IPS DF 6.9 (cell line): Measurements from ENCODE around the gene RANBP10.

ENCODE experiments used
- DNase-seq: peaks from one replicate; pipeline ENCODE4 v3.0.0-alpha.2; 2013; ENCODE audit warnings: low read depth, low spot score
- H3K27ac ChIP-seq: one replicate; pipeline ENCODE4 v1.5.1; 2013; ENCODE audit warnings: low read length, control low read depth
- H3K27me3 ChIP-seq: 2 replicates; pipeline ENCODE4 v1.6.1; 2013; ENCODE audit warnings: mild to moderate bottlenecking, low read length; ENCODE audit not compliant: control insufficient read depth, insufficient read depth
- H3K36me3 ChIP-seq: 2 replicates; pipeline ENCODE4 v1.6.1; 2013; ENCODE audit warnings: low read length; ENCODE audit not compliant: control insufficient read depth, insufficient read depth
- H3K4me1 ChIP-seq: 2 replicates; pipeline ENCODE4 v1.6.1; 2013; ENCODE audit warnings: low read length; ENCODE audit not compliant: control insufficient read depth, insufficient read depth
- H3K4me3 ChIP-seq: 2 replicates; pipeline ENCODE4 v1.5.1; 2013; ENCODE audit warnings: mild to moderate bottlenecking, low read length
- H3K9me3 ChIP-seq: 2 replicates; pipeline ENCODE4 v1.6.1; 2013; ENCODE audit warnings: low read length, inconsistent platforms; ENCODE audit not compliant: control insufficient read depth, insufficient read depth
- WGBS: extraction: QIAGEN DNeasy Blood & Tissue Kit; methylation state at CpG from one replicate; pipeline ENCODE4 v1.1.7; 2013; ENCODE audit warnings: mixed read lengths, missing lambda C conversion rate; ENCODE audit not compliant: insufficient read length, insufficient coverage; 5-methylcytosine and 5-hydroxymethylcytosine counted together

The RANBP10 gene

DNA sequence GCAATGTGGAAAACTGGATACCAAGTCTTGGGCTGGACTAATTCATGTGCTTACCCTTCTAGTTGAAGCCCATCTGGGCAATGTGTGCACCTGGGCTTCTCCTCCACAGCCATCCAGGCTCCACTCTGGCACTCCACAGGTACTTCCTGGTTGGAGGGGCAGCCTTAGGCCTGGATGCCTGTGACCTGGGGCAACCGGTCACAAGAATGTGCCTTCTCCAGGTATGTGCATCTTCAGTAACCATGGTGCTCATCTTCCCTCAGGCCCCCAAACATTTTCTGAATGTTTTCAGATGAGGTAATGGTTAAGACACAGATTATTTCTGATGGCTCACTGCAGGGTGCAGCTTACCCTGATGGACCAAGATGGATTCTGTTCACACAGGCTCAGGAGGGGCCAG, 128.6 kb downstream of the RANBP10 start:
- Histone ChIP-seq H3K9me3 (no peaks in the 10 kb centered on the region), H3K27me3 (no peaks in the 10 kb centered on the region; the same call in 1 of the 2 replicates), H3K4me1 (no peaks in the 10 kb centered on the region), H3K36me3 (no peaks in the 10 kb centered on the region), H3K27ac (no peak overlapping the region), H3K4me3 (no peak overlapping the region)
- no CpG with 5 or more reads among the region's 1 CpG for WGBS
- DNase-seq, result no peak

DNA sequence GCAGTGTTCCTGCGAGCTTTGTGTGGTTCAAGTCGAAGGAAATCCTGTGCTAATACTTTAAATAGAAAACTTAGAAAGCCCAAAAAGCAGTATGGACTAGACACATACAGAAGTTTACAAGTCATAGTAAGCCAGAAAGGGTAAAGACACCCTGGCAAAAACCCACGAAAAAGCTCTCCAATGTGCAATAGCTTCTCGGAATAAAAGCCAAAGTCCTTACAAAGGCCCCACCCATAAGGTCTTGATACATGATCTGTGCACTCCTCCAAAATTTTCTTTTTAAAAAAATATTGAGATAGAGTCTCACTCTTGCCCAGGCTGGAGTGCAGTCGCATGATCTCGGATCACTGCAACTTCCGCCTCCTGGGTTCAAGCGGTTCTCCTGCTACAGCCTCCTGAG, 129.4 kb downstream of the RANBP10 start:
- Histone ChIP-seq H3K27ac (no peak overlapping the region), H3K36me3 (no peaks in the 10 kb centered on the region), H3K27me3 (no peaks in the 10 kb centered on the region; the same call in 1 of the 2 replicates), H3K9me3 (no peaks in the 10 kb centered on the region), H3K4me1 (no peaks in the 10 kb centered on the region), H3K4me3 (no peak overlapping the region)
- no CpG with 5 or more reads among the region's 8 CpGs for WGBS
- no peak for DNase-seq

DNA sequence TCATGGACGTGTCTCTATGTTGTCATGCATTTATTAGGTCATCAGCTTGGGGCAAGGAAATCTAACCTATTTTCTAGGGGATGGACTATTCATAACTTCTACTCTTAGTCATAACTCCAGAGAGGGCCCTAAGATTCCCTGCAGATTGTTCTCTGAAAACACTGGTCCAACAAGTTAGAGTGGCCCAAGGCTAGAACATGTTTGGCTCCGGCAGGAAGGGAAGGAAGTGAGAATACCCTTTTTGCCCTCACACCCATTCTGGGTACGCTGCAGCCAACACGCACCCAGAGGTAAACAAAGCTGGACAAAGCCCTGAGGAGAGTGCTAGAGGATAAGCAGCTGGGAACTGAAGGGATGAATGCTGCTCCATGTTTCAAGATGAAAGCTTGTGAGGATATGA, 129.8 kb downstream of the RANBP10 start:
- Histone ChIP-seq H3K27ac (no peak overlapping the region), H3K9me3 (no peaks in the 10 kb centered on the region), H3K4me1 (no peaks in the 10 kb centered on the region), H3K4me3 (no peak overlapping the region), H3K27me3 (no peaks in the 10 kb centered on the region), H3K36me3 (no peaks in the 10 kb centered on the region)
- WGBS, result no CpG with 5 or more reads among the region's 4 CpGs
- DNase-seq, result no peak

GRCh38 chr16:67675999-67676398, 130.4 kb downstream of the RANBP10 start:
- WGBS, result no CpG with 5 or more reads among the region's 7 CpGs
- Histone ChIP-seq H3K27me3 (no peaks in the 10 kb centered on the region), H3K9me3 (no peaks in the 10 kb centered on the region), H3K4me3 (no peak overlapping the region), H3K27ac (no peak overlapping the region), H3K4me1 (no peaks in the 10 kb centered on the region), H3K36me3 (no peaks in the 10 kb centered on the region)
- DNase-seq, result no peak

- H3K9me3 ChIP-seq, result no peaks in the 10 kb centered on the region
- H3K4me3 ChIP-seq, result no peak overlapping the region
- no peaks in the 10 kb centered on the region for H3K4me1 ChIP-seq
- WGBS, result no CpG with 5 or more reads among the region's 17 CpGs
- H3K27ac ChIP-seq, result no peak overlapping the region
- H3K27me3 ChIP-seq, result no peaks in the 10 kb centered on the region
- no peak for DNase-seq
- H3K36me3 ChIP-seq, result no peaks in the 10 kb centered on the region
These were observed 130.8 kb downstream of the RANBP10 start for GRCh38 chr16:67675579-67675935.

DNA sequence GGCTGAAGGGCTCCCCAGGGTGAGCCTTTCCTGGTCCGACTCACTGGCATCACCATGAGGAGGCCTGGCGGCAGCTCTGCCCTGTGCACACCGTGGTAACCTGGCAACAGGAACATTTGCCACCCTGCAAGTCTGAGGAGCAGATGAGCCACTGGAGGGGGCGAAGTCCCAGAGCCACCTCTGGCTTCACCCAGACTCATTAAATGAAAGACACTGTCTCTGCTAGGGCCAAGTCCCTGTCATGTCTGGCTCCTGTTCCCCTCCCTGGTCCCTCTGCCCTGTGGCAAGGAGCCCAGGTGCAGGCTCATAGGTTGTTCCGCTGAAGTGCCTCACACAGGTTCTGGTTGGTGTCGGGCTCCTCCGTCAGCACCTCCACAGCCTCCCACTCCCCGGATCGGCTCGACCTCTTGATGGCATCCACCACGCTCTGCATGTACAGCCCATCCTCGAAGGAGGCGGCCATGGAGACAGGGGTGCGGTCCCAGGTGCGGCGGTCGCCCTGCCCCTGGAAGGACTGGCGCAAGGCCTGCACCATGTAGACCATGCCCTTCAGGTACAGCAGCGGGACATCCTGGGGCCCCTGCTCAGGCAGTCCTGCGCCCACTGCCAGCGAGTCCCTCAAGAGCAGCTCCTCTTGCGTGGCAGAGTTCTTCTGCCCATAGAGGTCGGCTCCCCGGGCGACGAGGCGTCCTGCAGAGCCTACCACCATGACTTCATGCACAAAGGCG, 131.3 kb downstream of the RANBP10 start:
- DNase-seq, result no peak
- no peaks in the 10 kb centered on the region for H3K4me1 ChIP-seq
- WGBS, result no CpG with 5 or more reads among the region's 28 CpGs
- H3K27ac ChIP-seq, result no peak overlapping the region
- H3K9me3 ChIP-seq, result no peaks in the 10 kb centered on the region
- H3K27me3 ChIP-seq, result no peaks in the 10 kb centered on the region
- H3K4me3 ChIP-seq, result no peak overlapping the region
- no peaks in the 10 kb centered on the region for H3K36me3 ChIP-seq

DNA sequence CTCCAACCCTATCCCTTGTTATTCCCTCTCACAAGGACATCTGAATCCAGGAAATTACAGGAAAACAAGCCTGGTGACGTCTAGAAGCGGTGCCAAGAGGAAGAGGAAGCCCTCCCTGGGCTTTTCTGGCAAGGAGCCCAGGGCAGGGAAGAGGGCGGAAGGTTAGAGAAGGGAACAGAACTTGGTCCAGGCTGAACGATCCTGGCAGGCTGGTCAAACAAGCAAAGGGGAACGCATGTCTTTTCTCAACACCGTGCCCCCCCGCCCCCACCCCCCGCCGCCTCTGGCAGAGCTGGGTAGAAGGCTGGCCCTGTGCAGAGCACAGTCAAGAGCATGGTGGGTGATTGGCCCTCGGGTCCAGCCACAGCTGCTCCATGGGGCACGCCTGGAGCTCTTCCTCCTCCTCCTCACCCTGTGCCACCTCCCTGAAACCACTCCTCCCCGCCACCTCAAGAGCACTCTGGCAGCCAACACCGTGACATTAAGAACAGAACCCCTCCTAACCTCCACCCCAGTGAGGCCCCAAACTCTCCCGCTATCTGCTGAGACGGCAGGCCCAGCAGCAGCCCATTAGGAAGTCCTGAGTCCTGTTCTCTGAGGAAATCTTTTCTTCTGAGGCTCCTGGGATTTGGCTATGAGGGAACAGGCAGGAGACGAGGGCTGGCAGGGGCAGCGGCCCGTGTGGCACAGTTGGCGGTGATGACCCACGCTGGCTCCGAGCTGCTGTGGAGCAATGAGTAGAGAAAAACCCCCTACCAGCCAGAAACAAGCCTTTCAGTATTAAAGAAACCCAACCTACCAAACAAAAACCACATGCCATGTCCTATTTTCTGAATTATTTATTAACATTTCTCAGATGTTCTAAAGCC, 132.4 kb downstream of the RANBP10 start:
- no peaks in the 10 kb centered on the region for H3K4me1 ChIP-seq
- H3K36me3 ChIP-seq, result no peaks in the 10 kb centered on the region
- no peaks in the 10 kb centered on the region for H3K27me3 ChIP-seq
- H3K27ac ChIP-seq, result no peak overlapping the region
- no peak overlapping the region for H3K4me3 ChIP-seq
- no peak for DNase-seq
- no CpG with 5 or more reads among the region's 21 CpGs for WGBS
- no peaks in the 10 kb centered on the region for H3K9me3 ChIP-seq
